Loucy (cell line): ENCODE results near the gene ARHGAP26.

Source experiments
- H2AFZ ChIP-seq: fragments of 200-600 bp; sonication (generic); 2 replicates; pipeline ENCODE4 v1.6.0; 2016; ENCODE audit warnings: antibody characterized with exemption, mild to moderate bottlenecking, low read length, moderate library complexity
- H3F3A ChIP-seq: fragments of 200-600 bp; 2 replicates; pipeline ENCODE4 v1.6.0; 2016; ENCODE audit warnings: antibody characterized with exemption, low read depth, mild to moderate bottlenecking
- H3K27me3 ChIP-seq: fragments of 200-600 bp; sonication (generic); 2 replicates; pipeline ENCODE4 v1.6.1; 2014; ENCODE audit warnings: low read length, mild to moderate bottlenecking; ENCODE audit not compliant: insufficient read depth, poor library complexity, severe bottlenecking
- H3K36me3 ChIP-seq: fragments of 200-600 bp; sonication (generic); 2 replicates; pipeline ENCODE4 v1.6.1; 2016; ENCODE audit warnings: low read length; ENCODE audit not compliant: insufficient read depth
- H3K4me1 ChIP-seq: fragments of 200-600 bp; sonication (generic); 2 replicates; pipeline ENCODE4 v1.5.1; 2014; ENCODE audit warnings: low read length, mild to moderate bottlenecking; ENCODE audit not compliant: insufficient read depth, poor library complexity, severe bottlenecking
- H3K4me2 ChIP-seq: fragments of 200-600 bp; sonication (generic); 2 replicates; pipeline ENCODE4 v1.6.0; 2014; ENCODE audit warnings: antibody characterized with exemption, low read length, low read depth, mild to moderate bottlenecking; ENCODE audit not compliant: poor library complexity, severe bottlenecking
- H3K4me3 ChIP-seq: fragments of 200-600 bp; sonication (generic); 2 replicates; pipeline ENCODE4 v1.5.1; 2014; ENCODE audit warnings: low read length, mild to moderate bottlenecking, mixed read lengths; ENCODE audit not compliant: poor library complexity, severe bottlenecking
- H3K79me2 ChIP-seq: fragments of 200-600 bp; sonication (generic); 2 replicates; pipeline ENCODE4 v1.6.1; 2014; ENCODE audit warnings: low read length; ENCODE audit not compliant: insufficient read depth
- H3K9ac ChIP-seq: fragments of 200-600 bp; sonication (generic); 2 replicates; pipeline ENCODE4 v1.6.0; 2014; ENCODE audit warnings: mild to moderate bottlenecking, low read depth, low read length, moderate library complexity; ENCODE audit not compliant: poor library complexity, severe bottlenecking
- H3K9me2 ChIP-seq: fragments of 200-600 bp; sonication (generic); replicated peaks from 2 replicates; pipeline ENCODE4 v1.6.1; 2016; ENCODE audit warnings: low read depth, low read length, mixed read lengths
- H3K9me3 ChIP-seq: fragments of 200-600 bp; sonication (generic); 2 replicates; pipeline ENCODE4 v1.6.1; 2014; ENCODE audit warnings: mild to moderate bottlenecking, antibody characterized with exemption, low read length, low read depth; ENCODE audit not compliant: insufficient read depth
- H4K20me1 ChIP-seq: fragments of 200-600 bp; sonication (generic); 2 replicates; pipeline ENCODE4 v1.6.0; 2014; ENCODE audit warnings: antibody characterized with exemption, low read length, mild to moderate bottlenecking; ENCODE audit not compliant: insufficient read depth, poor library complexity, severe bottlenecking
- CTCF ChIP-seq: fragments of 200-600 bp; sonication (generic); conservative IDR thresholded peaks from 2 replicates; pipeline ENCODE4 v1.5.1; 2014; ENCODE audit warnings: mild to moderate bottlenecking, antibody characterized with exemption, low read length
- EZH2phosphoT487 ChIP-seq: fragments of 200-600 bp; IDR thresholded peaks from 2 replicates; pipeline ENCODE4 v1.6.1; 2018; ENCODE audit warnings: antibody characterized with exemption, mild to moderate bottlenecking, moderate library complexity, borderline replicate concordance

The ARHGAP26 gene

GRCh38 chr5:143155455-143155854, 385.3 kb downstream of the ARHGAP26 start:
- TF ChIP-seq CTCF (no peak), EZH2phosphoT487 (no peak)
- Histone ChIP-seq H3K27me3 (no peaks in the 10 kb centered on the region), H2AFZ (no peak overlapping the region), H3K9me3 (no peaks in the 10 kb centered on the region), H4K20me1 (no peaks in the 10 kb centered on the region), H3K36me3 (0 out of 2 replicates have a peak, but pooled peaks cover 3% of the 10 kb centered on the region), H3F3A (no peaks in the 10 kb centered on the region), H3K4me3 (no peak overlapping the region), H3K9me2 (no peaks in the 10 kb centered on the region), H3K9ac (no peak overlapping the region), H3K4me1 (no peaks in the 10 kb centered on the region), H3K79me2 (no peaks in the 10 kb centered on the region), H3K4me2 (no peak overlapping the region)

DNA sequence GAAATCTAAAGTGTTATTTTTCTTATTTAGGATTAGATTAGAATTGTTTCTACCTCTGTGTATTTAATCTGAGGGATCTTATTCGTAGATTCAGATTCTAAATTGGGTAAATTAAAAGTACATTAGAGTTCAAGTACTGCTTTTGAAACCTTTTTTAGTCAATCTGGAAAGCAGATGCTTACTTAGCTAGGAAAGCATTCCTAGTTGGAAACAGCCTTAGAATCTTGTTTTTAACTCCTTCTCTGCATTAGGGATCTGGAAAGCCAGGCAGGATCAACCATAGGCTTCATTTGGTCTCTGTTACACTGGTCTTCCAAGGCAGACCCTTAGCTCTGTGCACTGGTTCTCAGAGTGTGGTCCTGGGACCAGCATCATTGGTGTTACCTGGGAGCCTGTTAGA, 385.9 kb downstream of the ARHGAP26 start:
- Histone ChIP-seq H2AFZ (no peak overlapping the region), H3K9ac (no peak overlapping the region), H3K79me2 (no peaks in the 10 kb centered on the region), H3K9me3 (no peaks in the 10 kb centered on the region), H4K20me1 (no peaks in the 10 kb centered on the region), H3F3A (no peaks in the 10 kb centered on the region), H3K4me2 (no peak overlapping the region), H3K4me3 (no peak overlapping the region), H3K36me3 (0 out of 2 replicates have a peak, but pooled peaks cover 2% of the 10 kb centered on the region), H3K4me1 (no peaks in the 10 kb centered on the region), H3K27me3 (no peaks in the 10 kb centered on the region), H3K9me2 (no peaks in the 10 kb centered on the region)
- TF ChIP-seq CTCF, result no peak
- TF ChIP-seq EZH2phosphoT487, result no peak

GRCh38 chr5:143156572-143156971, 386.4 kb downstream of the ARHGAP26 start:
- H3K4me3 ChIP-seq, result no peak overlapping the region
- no peaks in the 10 kb centered on the region for H4K20me1 ChIP-seq
- no peaks in the 10 kb centered on the region for H3K79me2 ChIP-seq
- TF ChIP-seq CTCF, result no peak
- no peak for TF ChIP-seq EZH2phosphoT487
- no peaks in the 10 kb centered on the region for H3K9me2 ChIP-seq
- H3K4me1 ChIP-seq, result no peaks in the 10 kb centered on the region
- H3K9ac ChIP-seq, result no peak overlapping the region
- no peak overlapping the region for H2AFZ ChIP-seq
- no peak overlapping the region for H3K4me2 ChIP-seq
- no peaks in the 10 kb centered on the region for H3K27me3 ChIP-seq
- H3K9me3 ChIP-seq, result no peaks in the 10 kb centered on the region
- H3K36me3 ChIP-seq, result no peaks in the 10 kb centered on the region
- H3F3A ChIP-seq, result no peaks in the 10 kb centered on the region
